ENCODE data around the gene GCNT1. TPM values are rescaled to one million over a fixed set of nuclear protein-coding genes. Genes with fewer than 3 reads are reported as not detected.

The GCNT1 gene
- total and polyA plus RNA-seq, 2 of the 4 experiments (the other 2 are of a cell fraction) = 12.5 to 46.6 TPM

DNA sequence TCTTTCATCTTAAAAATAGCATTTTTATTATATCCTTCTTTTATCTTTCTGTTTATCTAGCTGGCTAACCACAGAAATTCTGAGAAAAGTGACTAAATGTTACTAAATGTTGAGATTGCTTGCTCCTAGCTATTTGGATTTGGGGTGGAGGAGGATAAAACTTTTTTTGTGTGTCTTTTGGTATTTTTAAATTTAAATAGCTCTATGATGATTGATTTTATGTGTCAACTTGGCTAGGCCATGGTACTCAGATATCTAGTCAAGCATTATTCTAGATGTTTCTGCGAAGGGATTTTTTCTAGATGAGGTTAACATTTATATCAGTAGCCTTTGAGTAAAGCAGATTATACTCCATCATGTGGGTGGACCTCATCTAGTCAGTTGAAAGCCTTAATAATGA is 75.0 kb downstream of the GCNT1 start:
- POLR2A ChIA-PET (ENCODE audit: unreplicated experiment) = no interaction called here
- H3K4me3 ChIP-seq (ENCODE audit: insufficient read depth, low read depth, low read length) = no peak overlapping the region
- CTCF ChIA-PET = interaction anchor here (0.6 to 1.2 kb wide), 5 partner anchors 10 to 124 kb away, joined by 3 to 5 read pairs (median 3); no protein-coding TSS in a partner anchor
- H3K14ac ChIP-seq (replicated peaks; ENCODE audit: low read depth, low read length) = no peak overlapping the region
- H2AFZ ChIP-seq (replicated peaks; ENCODE audit: low read length, poor library complexity) = no peak overlapping the region
- H3K27me3 ChIP-seq (ENCODE audit: control insufficient read depth, insufficient read depth, low read length) = no peaks in the 10 kb centered on the region
- DNase-seq (peak; percentile 63), ATAC-seq (ENCODE audit: low read depth) (peak; percentile 45)
- H4K91ac ChIP-seq (ENCODE audit: insufficient read depth, low read depth, low read length) = no peak overlapping the region
- no peak overlapping the region for H3K56ac ChIP-seq (ENCODE audit: extremely low read depth, insufficient read depth, low read length)
- peaks cover 3% of the 10 kb centered on the region; the same call in 1 of the 2 replicates for H3K4me1 ChIP-seq (ENCODE audit: control insufficient read depth, insufficient read depth, low read length)
- WGBS, 2 experiments (ENCODE audit: extremely low coverage in 2 of 2, insufficient read length in 1 of 2) = no CpG with 5 or more reads among the region's 1 CpG
- H2BK15ac ChIP-seq (ENCODE audit: low read depth, low read length) = no peak overlapping the region
- no peak overlapping the region for H3K9ac ChIP-seq (ENCODE audit: low read depth, low read length)
- no peak for TF ChIP-seq FOS (IDR thresholded peaks at IDR 0.05; ENCODE audit: low read depth, low read length)
- TF ChIP-seq, protein P1, sequence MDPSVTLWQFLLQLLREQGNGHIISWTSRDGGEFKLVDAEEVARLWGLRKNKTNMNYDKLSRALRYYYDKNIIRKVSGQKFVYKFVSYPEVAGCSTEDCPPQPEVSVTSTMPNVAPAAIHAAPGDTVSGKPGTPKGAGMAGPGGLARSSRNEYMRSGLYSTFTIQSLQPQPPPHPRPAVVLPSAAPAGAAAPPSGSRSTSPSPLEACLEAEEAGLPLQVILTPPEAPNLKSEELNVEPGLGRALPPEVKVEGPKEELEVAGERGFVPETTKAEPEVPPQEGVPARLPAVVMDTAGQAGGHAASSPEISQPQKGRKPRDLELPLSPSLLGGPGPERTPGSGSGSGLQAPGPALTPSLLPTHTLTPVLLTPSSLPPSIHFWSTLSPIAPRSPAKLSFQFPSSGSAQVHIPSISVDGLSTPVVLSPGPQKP (IDR thresholded peaks at IDR 0.05; ENCODE audit: borderline replicate concordance, low read depth, low read length) = no peak
- in situ Hi-C loops (cut with MboI; ENCODE audit: low sequenced_read_pairs) (no loop called here), intact Hi-C loops (cut with micrococcal nuclease) (no loop called here), dilution Hi-C loops (cut with HindIII; ENCODE audit: low sequenced_read_pairs, unreplicated experiment) (no loop called here)
- H3K4me2 ChIP-seq (ENCODE audit: low read depth, low read length) = no peak overlapping the region
- no peaks in the 10 kb centered on the region for H3K79me1 ChIP-seq (ENCODE audit: low read depth in 1 of 2, low read length in 2 of 2)
- no peaks in the 10 kb centered on the region for H4K20me1 ChIP-seq (ENCODE audit: insufficient read depth, low read length)
- H3K23ac ChIP-seq (ENCODE audit: low read depth, low read length) = no peak overlapping the region
- H3K4ac ChIP-seq (ENCODE audit: low read depth, low read length) = no peak overlapping the region
- H3K18ac ChIP-seq (ENCODE audit: low read depth, low read length) = no peak overlapping the region
- H4K5ac ChIP-seq (ENCODE audit: low read depth, low read length) = no peak overlapping the region
- BruUV-seq (replicated peaks) = no TSS peak
- no peaks in the 10 kb centered on the region for H3K36me3 ChIP-seq (ENCODE audit: control insufficient read depth, insufficient read depth, low read length)
- H3K9me1 ChIP-seq (ENCODE audit: insufficient read depth, low read length) = 0 out of 2 replicates have a peak, but pooled peaks cover 2% of the 10 kb centered on the region
- H4K8ac ChIP-seq (ENCODE audit: low read depth in 2 of 2, low read length in 2 of 2) = no peak overlapping the region
- H2BK5ac ChIP-seq (ENCODE audit: low read depth, low read length, poor library complexity, severe bottlenecking) = no peak overlapping the region
- H2BK20ac ChIP-seq (ENCODE audit: low read depth, low read length) = no peak overlapping the region
- no peak overlapping the region for H3K27ac ChIP-seq (ENCODE audit: insufficient read depth, low read length)
- H2AK5ac ChIP-seq (ENCODE audit: low read depth, low read length) = no peak overlapping the region
- no peak overlapping the region for H2BK120ac ChIP-seq (ENCODE audit: low read depth, low read length)
- no peak overlapping the region for H2AK9ac ChIP-seq (replicated peaks; ENCODE audit: low read depth, low read length, poor library complexity)
- no peaks in the 10 kb centered on the region for H3K9me3 ChIP-seq (ENCODE audit: control insufficient read depth, insufficient read depth, low read length)
